H9 (cell line): ENCODE measurements around the gene CDSN. TPM values are rescaled to one million over a fixed set of nuclear protein-coding genes. Genes with fewer than 3 reads are reported as not detected.

Source experiments
- DNase-seq: peaks from one replicate; pipeline ENCODE4 v3.0.0-alpha.2; 2017
- H2AFZ ChIP-seq: one replicate; pipeline ENCODE4 v1.6.1; 2013; ENCODE audit warnings: mild to moderate bottlenecking, low read length, control low read depth, moderate library complexity
- H2AK5ac ChIP-seq: 2 replicates; pipeline ENCODE4 v1.6.1; 2013; ENCODE audit warnings: low read length, control low read depth, mixed read lengths; ENCODE audit not compliant: insufficient read length
- H2BK120ac ChIP-seq: one replicate; pipeline ENCODE4 v1.6.1; 2013; ENCODE audit warnings: low read depth, mild to moderate bottlenecking, low read length, control low read depth, inconsistent platforms; ENCODE audit not compliant: poor library complexity, severe bottlenecking
- H2BK12ac ChIP-seq: 2 replicates; pipeline ENCODE4 v1.6.1; 2013; ENCODE audit warnings: low read length, control low read depth, mixed read lengths, low read depth; ENCODE audit not compliant: insufficient read length
- H2BK15ac ChIP-seq: 2 replicates; pipeline ENCODE4 v1.6.1; 2013; ENCODE audit warnings: low read depth, low read length, control low read depth
- H2BK20ac ChIP-seq: one replicate; pipeline ENCODE4 v1.6.1; 2013; ENCODE audit warnings: low read depth, mild to moderate bottlenecking, low read length, control low read depth, inconsistent platforms; ENCODE audit not compliant: poor library complexity, severe bottlenecking
- H2BK5ac ChIP-seq: 2 replicates; pipeline ENCODE4 v1.6.1; 2013; ENCODE audit warnings: low read length, control low read depth, mixed read lengths; ENCODE audit not compliant: insufficient read length
- H3K14ac ChIP-seq: 2 replicates; pipeline ENCODE4 v1.6.1; 2013; ENCODE audit warnings: low read length, control low read depth; ENCODE audit not compliant: insufficient read depth
- H3K18ac ChIP-seq: 2 replicates; pipeline ENCODE4 v1.6.1; 2013; ENCODE audit warnings: low read depth, mild to moderate bottlenecking, mixed read lengths, low read length, control low read depth; ENCODE audit not compliant: insufficient read length
- H3K23ac ChIP-seq: 2 replicates; pipeline ENCODE4 v1.6.1; 2013; ENCODE audit warnings: low read length, control low read depth, mixed read lengths, low read depth; ENCODE audit not compliant: insufficient read length
- H3K23me2 ChIP-seq: 2 replicates; pipeline ENCODE4 v1.6.1; 2013; ENCODE audit warnings: low read depth, mild to moderate bottlenecking, mixed read lengths, low read length, control low read depth; ENCODE audit not compliant: insufficient read length, poor library complexity, severe bottlenecking
- H3K27ac ChIP-seq: 2 replicates; pipeline ENCODE4 v1.5.1; 2013; ENCODE audit warnings: low read length, control low read depth, mixed read lengths, low read depth; ENCODE audit not compliant: insufficient read length
- H3K27me3 ChIP-seq: 2 replicates; pipeline ENCODE4 v1.6.1; 2013; ENCODE audit warnings: low read length, control low read depth, inconsistent platforms; ENCODE audit not compliant: insufficient read depth
- H3K4ac ChIP-seq: 2 replicates; pipeline ENCODE4 v1.6.1; 2013; ENCODE audit warnings: low read depth, mild to moderate bottlenecking, control low read depth, inconsistent platforms, low read length, moderate library complexity
- H3K4me1 ChIP-seq: 2 replicates; pipeline ENCODE4 v1.6.1; 2013; ENCODE audit warnings: low read length, control low read depth, inconsistent platforms; ENCODE audit not compliant: insufficient read depth
- H3K4me2 ChIP-seq: 2 replicates; pipeline ENCODE4 v1.6.1; 2013; ENCODE audit warnings: low read length, control low read depth, mixed read lengths; ENCODE audit not compliant: insufficient read length, insufficient read depth
- H3K56ac ChIP-seq: 2 replicates; pipeline ENCODE4 v1.6.1; 2013; ENCODE audit warnings: low read depth, mild to moderate bottlenecking, mixed read lengths, low read length, control low read depth; ENCODE audit not compliant: insufficient read length
- H3K79me1 ChIP-seq: 2 replicates; pipeline ENCODE4 v1.6.1; 2013; ENCODE audit warnings: low read depth, mild to moderate bottlenecking, moderate library complexity, low read length, control low read depth, inconsistent platforms; ENCODE audit not compliant: insufficient read depth, poor library complexity, severe bottlenecking
- H3K79me2 ChIP-seq: 2 replicates; pipeline ENCODE4 v1.6.1; 2013; ENCODE audit warnings: low read length, control low read depth, inconsistent platforms; ENCODE audit not compliant: insufficient read depth
- H3K9ac ChIP-seq: 2 replicates; pipeline ENCODE4 v1.6.1; 2013; ENCODE audit warnings: low read length, control low read depth, mixed read lengths; ENCODE audit not compliant: insufficient read length; ENCODE audit errors: extremely low read depth
- H3K9me3 ChIP-seq: one replicate; pipeline ENCODE4 v1.6.1; 2013; ENCODE audit warnings: low read depth, low read length, inconsistent platforms; ENCODE audit not compliant: control insufficient read depth
- H3T11ph ChIP-seq: one replicate; pipeline ENCODE4 v1.6.1; 2013; ENCODE audit warnings: mild to moderate bottlenecking, low read length, control low read depth, inconsistent platforms
- H4K20me1 ChIP-seq: one replicate; pipeline ENCODE4 v1.6.1; 2013; ENCODE audit not compliant: control insufficient read depth, insufficient read length, insufficient read depth
- H4K5ac ChIP-seq: 2 replicates; pipeline ENCODE4 v1.6.1; 2013; ENCODE audit warnings: low read depth, mild to moderate bottlenecking, mixed read lengths, low read length, control low read depth; ENCODE audit not compliant: insufficient read length
- H4K8ac ChIP-seq: replicated peaks from 2 replicates; pipeline ENCODE4 v1.6.1; 2013; ENCODE audit warnings: low read length, control low read depth, mixed read lengths, low read depth; ENCODE audit not compliant: insufficient read length
- H4K91ac ChIP-seq: 2 replicates; pipeline ENCODE4 v1.6.1; 2013; ENCODE audit warnings: low read depth, mild to moderate bottlenecking, moderate library complexity, mixed read lengths, low read length, control low read depth; ENCODE audit not compliant: insufficient read length
- H3K27ac Mint-ChIP-seq, 3 experiments: 2 replicates in 2 of 3; 3 replicates in 1 of 3; pipeline ENCODE4 v1.8.0; 2020 to 2021; ENCODE audit warnings: mixed read lengths in 3 of 3, mild to moderate bottlenecking in 1 of 3, moderate library complexity in 1 of 3
- H3K27me3 Mint-ChIP-seq: 2 replicates; pipeline ENCODE4 v1.8.0; 2021; ENCODE audit warnings: low read depth, mild to moderate bottlenecking, moderate library complexity, mixed read lengths
- H3K36me3 Mint-ChIP-seq, 3 experiments: 2 replicates in 2 of 3; 3 replicates in 1 of 3; pipeline ENCODE4 v1.8.0; 2020 to 2021; ENCODE audit warnings: low read depth in 3 of 3, mixed read lengths in 3 of 3; ENCODE audit not compliant: insufficient read depth in 1 of 3
- H3K4me1 Mint-ChIP-seq, 2 experiments: 2 replicates each; pipeline ENCODE4 v1.8.0; 2020; ENCODE audit warnings: mixed read lengths in 2 of 2
- H3K4me3 Mint-ChIP-seq, 2 experiments: 2 replicates in 1 of 2; 3 replicates in 1 of 2; pipeline ENCODE4 v1.8.0; 2020 to 2021; ENCODE audit warnings: mild to moderate bottlenecking in 2 of 2, mixed read lengths in 2 of 2, moderate library complexity in 1 of 2
- H3K9me3 Mint-ChIP-seq, 2 experiments: 2 replicates in 1 of 2; 3 replicates in 1 of 2; pipeline ENCODE4 v1.8.0; 2020; ENCODE audit warnings: mild to moderate bottlenecking in 2 of 2, mixed read lengths in 2 of 2, moderate library complexity in 1 of 2
- CTCF ChIP-seq: fragments of 200-600 bp; sonication (generic); conservative IDR thresholded peaks from 3 replicates; pipeline ENCODE4 v1.8.0; 2021; ENCODE audit warnings: antibody characterized with exemption, mild to moderate bottlenecking
- WGBS: extraction: QIAGEN DNeasy Blood & Tissue Kit; methylation state at CpG from one replicate; pipeline ENCODE4 v1.1.7; 2013; ENCODE audit warnings: missing lambda C conversion rate, low lambda C conversion rate, mixed read lengths; ENCODE audit not compliant: insufficient read length; ENCODE audit errors: extremely low coverage; 5-methylcytosine and 5-hydroxymethylcytosine counted together
- total RNA-seq: library from RNA; stranded (reverse); gene quantifications from 2 replicates; pipeline ENCODE4 v1.2.1, GENCODE V29; 2021

Gene CDSN
- total RNA-seq, 1 experiment from 2014 or later: not detected

- H3K23me2 ChIP-seq: no peaks in the 10 kb centered on the region
- no peak overlapping the region for H4K5ac ChIP-seq
- no peaks in the 10 kb centered on the region for H4K20me1 ChIP-seq
- no peak overlapping the region for H3K14ac ChIP-seq
- H4K8ac ChIP-seq: no peak overlapping the region
- H3K4ac ChIP-seq: no peak overlapping the region
- no peaks in the 10 kb centered on the region for H3K79me1 ChIP-seq
- H3K4me3 Mint-ChIP-seq: no peak overlapping the region
- no peaks in the 10 kb centered on the region for H3K9me3 ChIP-seq
- H2BK20ac ChIP-seq: no peak overlapping the region
- H4K91ac ChIP-seq: no peak overlapping the region
- no peak overlapping the region for H3K4me2 ChIP-seq
- H3K4me1 ChIP-seq: peaks cover 2% of the 10 kb centered on the region; the same call in 1 of the 2 replicates
- no peak overlapping the region for H2BK12ac ChIP-seq
- no peak overlapping the region for H3K27ac ChIP-seq
- H3K4me1 Mint-ChIP-seq: peaks cover 16 to 21% of the 10 kb centered on the region in 2 experiments
- H3K23ac ChIP-seq: no peak overlapping the region
- H2AK5ac ChIP-seq: no peak overlapping the region
- no peak overlapping the region for H3K9ac ChIP-seq
- H3K9me3 Mint-ChIP-seq: no peaks in the 10 kb centered on the region
- H3K27me3 ChIP-seq: no peaks in the 10 kb centered on the region
- no peak for DNase-seq
- H3K18ac ChIP-seq: no peak overlapping the region
- TF ChIP-seq CTCF: no peak
- WGBS: no CpG with 5 or more reads among the region's 12 CpGs
- no peak overlapping the region for H3K27ac Mint-ChIP-seq
- H2BK120ac ChIP-seq: no peak overlapping the region
- no peak overlapping the region for H3T11ph ChIP-seq
- no peak overlapping the region for H2AFZ ChIP-seq
- no peak overlapping the region for H2BK15ac ChIP-seq
- H2BK5ac ChIP-seq: no peak overlapping the region
- H3K27me3 Mint-ChIP-seq: no peaks in the 10 kb centered on the region; the same call in 1 of the 2 replicates
- no peaks in the 10 kb centered on the region for H3K36me3 Mint-ChIP-seq
- no peaks in the 10 kb centered on the region for H3K79me2 ChIP-seq
- H3K56ac ChIP-seq: no peak overlapping the region
Measured at GRCh38 chr6:31092769-31093505, 27.3 kb downstream of the CDSN start.
